ENCODE data around the gene LRRC7. TPM values are rescaled to one million over a fixed set of nuclear protein-coding genes. Genes with fewer than 3 reads are reported as not detected.

The LRRC7 gene
- total and polyA plus RNA-seq, 2 of the 8 experiments (the other 6 are each of a cell fraction or from before 2014, with no cell fraction given) = 0.03 to 0.17 TPM

DNA sequence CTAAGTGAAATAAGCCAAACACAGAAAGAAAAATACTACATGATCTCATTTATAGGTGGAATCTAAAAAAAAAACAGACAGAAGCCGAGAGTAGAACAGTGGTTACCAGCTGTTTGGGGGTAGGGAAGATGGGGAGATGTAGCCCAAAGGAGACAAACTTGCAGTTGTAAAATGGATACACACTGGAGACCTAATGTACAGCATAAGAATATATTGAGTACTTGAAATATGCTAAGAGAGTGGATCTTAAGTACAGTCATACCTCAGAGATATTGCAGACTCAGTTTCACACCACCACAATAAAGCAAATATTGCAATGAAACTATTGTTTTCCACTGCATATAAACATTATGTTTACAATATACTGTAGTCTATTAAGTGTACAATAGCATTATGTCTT lies 320.9 kb downstream of the LRRC7 start:
- H3K79me2 ChIP-seq (ENCODE audit: control insufficient read depth in 1 of 2, insufficient read depth in 2 of 2, low read length in 2 of 2) = no peaks in the 10 kb centered on the region
- no peak overlapping the region for H4K5ac ChIP-seq (ENCODE audit: insufficient read length, low read depth, low read length)
- no peak for FAIRE-seq
- no peak overlapping the region for H4K8ac ChIP-seq (ENCODE audit: extremely low read depth, insufficient read depth, low read length)
- no peak overlapping the region for H2AK5ac ChIP-seq (ENCODE audit: low read depth, low read length)
- H4K91ac ChIP-seq (replicated peaks; ENCODE audit: insufficient read length, low read length) = no peak overlapping the region
- H2AFZ ChIP-seq (ENCODE audit: low read length) = no peak overlapping the region
- no peaks in the 10 kb centered on the region for H3K23me2 ChIP-seq (ENCODE audit: low read depth, low read length)
- no peak overlapping the region for H3K23ac ChIP-seq (ENCODE audit: insufficient read length)
- H3K27ac ChIP-seq (ENCODE audit: low read depth, low read length) = no peak overlapping the region
- 94% methylated on average over 1 of the region's 1 CpG; no CpG with 5 or more reads in 1 of the 2 experiments for WGBS, 2 experiments (ENCODE audit: extremely low coverage in 1 of 2, insufficient coverage in 1 of 2, insufficient read length in 1 of 2, insufficient replicate concordance in 2 of 2, low coverage in 1 of 2, low lambda C conversion rate in 2 of 2, missing lambda C conversion rate in 1 of 2)
- ChIA-PET CTCF (ENCODE audit: partially characterized antibody) (no interaction called here), POLR2A (ENCODE audit: partially characterized antibody) (no interaction called here)
- no peaks in the 10 kb centered on the region for H4K20me1 ChIP-seq (replicated peaks in 1 of 2; ENCODE audit: control insufficient read depth in 1 of 2, insufficient read depth in 2 of 2, low read length in 2 of 2)
- no peaks in the 10 kb centered on the region for H3K4me1 ChIP-seq (replicated peaks in 1 of 4; ENCODE audit: control insufficient read depth in 3 of 4, insufficient read depth in 4 of 4, low read length in 3 of 4)
- H3K27me3 ChIP-seq (replicated peaks in 1 of 4; ENCODE audit: control insufficient read depth in 3 of 4, extremely low read depth in 1 of 4, insufficient read depth in 3 of 4, low read length in 3 of 4) = no peaks in the 10 kb centered on the region
- H2BK12ac ChIP-seq (ENCODE audit: low read depth, low read length) = no peak overlapping the region
- H3K9me3 ChIP-seq (ENCODE audit: insufficient read depth in 2 of 2, low read depth in 1 of 2, low read length in 1 of 2) = peaks cover 2 to 19% of the 10 kb centered on the region in 2 experiments; a peak in 3 of 4 replicates
- H2BK20ac ChIP-seq (ENCODE audit: low read length) = no peak overlapping the region
- no peak for DNase-seq (ENCODE audit: low read depth in 1 of 2, low spot score in 2 of 2)
- no peak overlapping the region for H2BK5ac ChIP-seq (ENCODE audit: low read depth, low read length)
- H3K56ac ChIP-seq (replicated peaks; ENCODE audit: insufficient read length, low read depth, low read length) = no peak overlapping the region
- no peak overlapping the region for H3K4me3 ChIP-seq (ENCODE audit: extremely low read depth in 1 of 4, insufficient read depth in 2 of 4, low read depth in 3 of 4, low read length in 4 of 4)
- H2BK15ac ChIP-seq (ENCODE audit: low read length) = no peak overlapping the region
- H3K14ac ChIP-seq (ENCODE audit: insufficient read length) = no peak overlapping the region
- H3K36me3 ChIP-seq (ENCODE audit: control insufficient read depth in 2 of 4, insufficient read depth in 4 of 4, low read length in 3 of 4) = no peaks in the 10 kb centered on the region
- H3K79me1 ChIP-seq (ENCODE audit: low read depth, low read length) = no peaks in the 10 kb centered on the region
- no peak overlapping the region for H3K9ac ChIP-seq (replicated peaks in 1 of 4; ENCODE audit: extremely low read depth in 1 of 4, low read depth in 3 of 4, low read length in 3 of 4)
- no peak overlapping the region for H3K18ac ChIP-seq (ENCODE audit: extremely low read depth, low read length)
- no peak overlapping the region for H3K4ac ChIP-seq (replicated peaks; ENCODE audit: insufficient read length, low read depth, low read length)
- no peak overlapping the region for H3K4me2 ChIP-seq (ENCODE audit: insufficient read depth in 1 of 2, low read depth in 2 of 2, low read length in 2 of 2)
- no peak overlapping the region for H2BK120ac ChIP-seq (replicated peaks; ENCODE audit: low read depth, low read length)
- TF ChIP-seq MAFK (IDR thresholded peaks at IDR 0.05; ENCODE audit: low read depth, low read length) (no peak), TBP (IDR thresholded peaks at IDR 0.05; ENCODE audit: low read depth, low read length) (no peak), PHF8 (conservative IDR thresholded peaks at IDR 0.05; ENCODE audit: low read depth, low read length) (no peak), CHD2 (IDR thresholded peaks at IDR 0.05; ENCODE audit: low read length) (no peak), GTF2F1 (IDR thresholded peaks at IDR 0.05; ENCODE audit: borderline replicate concordance, low read depth, low read length) (no peak), ASH2L (IDR thresholded peaks at IDR 0.05; ENCODE audit: low read length) (no peak), CHD1 (IDR thresholded peaks at IDR 0.05; ENCODE audit: low read depth, low read length) (no peak), BCL11A (IDR thresholded peaks at IDR 0.05; ENCODE audit: low read depth in 2 of 2, low read length in 2 of 2) (no peak), CTCF (IDR thresholded peaks at IDR 0.05; ENCODE audit: control extremely low read depth in 1 of 3, insufficient read depth in 1 of 3, low read depth in 1 of 3, low read length in 3 of 3) (no peak), SUZ12 (IDR thresholded peaks at IDR 0.05; ENCODE audit: low read length) (no peak), NRF1 (IDR thresholded peaks at IDR 0.05; ENCODE audit: low read depth, low read length) (no peak), SP2 (IDR thresholded peaks at IDR 0.05; ENCODE audit: low read length) (no peak), SAP30 (IDR thresholded peaks at IDR 0.05; ENCODE audit: insufficient read depth, insufficient replicate concordance, low read length) (no peak)
